Measurements from ENCODE around the gene APC2.

- no peak for TF ChIP-seq CTCF (IDR thresholded peaks at IDR 0.05)
- no peak for TF ChIP-seq EP300 (IDR thresholded peaks at IDR 0.05)
- no peak for TF ChIP-seq POLR2AphosphoS5 (IDR thresholded peaks at IDR 0.05)
- TF ChIP-seq POLR2A (IDR thresholded peaks at IDR 0.05): no peak
Measured at GRCh38 chr19:1481893-1482360, 32.0 kb downstream of the APC2 start.

Measured in sigmoid colon (tissue), 4 donors.